HG02884 (cell line): Measurements from ENCODE around the gene CHST7.
A peak's percentile ranks its signal among the peaks of the same experiment; 100 is the strongest.

Experiments
- ATAC-seq: cut with Tn5 transposase; IDR thresholded peaks from one replicate; pipeline ENCODE4 v1.9.1; 2021; ENCODE audit warnings: mild to moderate bottlenecking, moderate library complexity; ENCODE audit not compliant: unreplicated experiment

Gene CHST7

GRCh38 chrX:46602468-46603102 is 29.0 kb downstream of the CHST7 start:
- ATAC-seq, result no peak

GRCh38 chrX:46607916-46608315 is 34.4 kb downstream of the CHST7 start:
- ATAC-seq, result no peak

- no peak for ATAC-seq
Measured at GRCh38 chrX:46610070-46610658, 36.6 kb downstream of the CHST7 start.

- ATAC-seq, result no peak
Measured at GRCh38 chrX:46611658-46612362, 38.2 kb downstream of the CHST7 start.

GRCh38 chrX:46617906-46618305 is 44.3 kb downstream of the CHST7 start:
- no peak for ATAC-seq

- no peak for ATAC-seq
Measured at GRCh38 chrX:46618947-46619346, 45.4 kb downstream of the CHST7 start.

- no peak for ATAC-seq
Measured at GRCh38 chrX:46620505-46620904, 46.9 kb downstream of the CHST7 start.

GRCh38 chrX:46621572-46621971 is 48.0 kb downstream of the CHST7 start:
- no peak for ATAC-seq

GRCh38 chrX:46624090-46624786 is 50.7 kb downstream of the CHST7 start:
- no peak for ATAC-seq

- ATAC-seq, result no peak
Measured at GRCh38 chrX:46626566-46626965, 53.0 kb downstream of the CHST7 start.

GRCh38 chrX:46627062-46627461 is 53.5 kb downstream of the CHST7 start:
- no peak for ATAC-seq

- ATAC-seq, result no peak
Measured at GRCh38 chrX:46627711-46628419, 54.3 kb downstream of the CHST7 start.

GRCh38 chrX:46628460-46629371 is 55.2 kb downstream of the CHST7 start:
- peak; percentile 92 for ATAC-seq

GRCh38 chrX:46630141-46630540 is 56.6 kb downstream of the CHST7 start:
- ATAC-seq, result no peak

- ATAC-seq, result peak; percentile 56
Measured at GRCh38 chrX:46634577-46634976, 61.0 kb downstream of the CHST7 start.

GRCh38 chrX:46635186-46635585 is 61.6 kb downstream of the CHST7 start:
- ATAC-seq, result no peak

- ATAC-seq, result no peak
Measured at GRCh38 chrX:46636223-46636622, 62.7 kb downstream of the CHST7 start.

- peak; percentile 65 for ATAC-seq
Measured at GRCh38 chrX:46637938-46638337, 64.4 kb downstream of the CHST7 start.

GRCh38 chrX:46642145-46642544 is 68.6 kb downstream of the CHST7 start:
- ATAC-seq, result no peak

- ATAC-seq, result no peak
Measured at GRCh38 chrX:46643636-46644035, 70.1 kb downstream of the CHST7 start.
